HEK293 (cell line): ENCODE results near the gene SRP9.
A peak's percentile ranks its signal among the peaks of the same experiment; 100 is the strongest.

Source experiments
- CTCF ChIA-PET: fragments of 350-600 bp; formaldehyde crosslinking; extraction: SDS; loops from one replicate; lab custom pipeline; 2021; ENCODE audit warnings: antibody characterized with exemption; lab: Yijun Ruan, JAX
- POLR2A ChIA-PET: fragments of 300-600 bp; formaldehyde crosslinking; extraction: SDS; loops from one replicate; lab custom pipeline; 2020; ENCODE audit warnings: antibody characterized with exemption, inconsistent platforms; lab: Yijun Ruan, JAX
- H3K27ac ChIP-seq: fragments of 200-500 bp; sonication (Bioruptor generic); 2 replicates; pipeline ENCODE4 v1.5.1; 2014; ENCODE audit warnings: low read depth, low read length, control low read depth, inconsistent platforms; ENCODE audit errors: extremely low read depth
- H3K36me3 ChIP-seq, 2 experiments: fragments of 200-500 bp in 1 of 2; sonication (Bioruptor generic) in 1 of 2; 1 replicate in 1 of 2; 2 replicates in 1 of 2; pipeline ENCODE4 v1.5.1; 2014 to 2017; ENCODE audit warnings: inconsistent platforms in 2 of 2, low read length in 2 of 2; ENCODE audit not compliant: control insufficient read depth in 2 of 2, insufficient read depth in 1 of 2
- H3K4me1 ChIP-seq: fragments of 200-500 bp; sonication (Bioruptor generic); 2 replicates; pipeline ENCODE4 v1.5.1; 2014; ENCODE audit warnings: mild to moderate bottlenecking, low read length, inconsistent platforms; ENCODE audit not compliant: control insufficient read depth, insufficient read depth
- H3K4me3 ChIP-seq: 2 replicates; pipeline ENCODE4 v1.5.1; 2011; ENCODE audit warnings: low read depth, mild to moderate bottlenecking, control low read depth, low read length, moderate library complexity
- H3K9me3 ChIP-seq: fragments of 200-500 bp; sonication (Bioruptor generic); 2 replicates; pipeline ENCODE4 v1.5.1; 2014; ENCODE audit warnings: low read depth, low read length, inconsistent platforms; ENCODE audit not compliant: control insufficient read depth, insufficient read depth
- SP2 ChIP-seq: fragments of 450-650 bp; formaldehyde crosslinking; IDR thresholded peaks from 2 replicates; pipeline ENCODE4 v1.5.1; 2016; ENCODE audit warnings: missing biosample characterization, missing genetic modification characterization
- YY2 ChIP-seq: fragments of 450-650 bp; formaldehyde crosslinking; IDR thresholded peaks from 2 replicates; pipeline ENCODE4 v1.5.1; 2016; ENCODE audit warnings: missing biosample characterization, missing genetic modification characterization
- ZBTB17 ChIP-seq: fragments of 450-650 bp; formaldehyde crosslinking; IDR thresholded peaks from 2 replicates; pipeline ENCODE4 v1.5.1; 2016; ENCODE audit warnings: missing biosample characterization, missing genetic modification characterization
- ZBTB20 ChIP-seq: fragments of 450-650 bp; formaldehyde crosslinking; IDR thresholded peaks from 2 replicates; pipeline ENCODE4 v1.5.1; 2016; ENCODE audit warnings: missing biosample characterization, missing genetic modification characterization
- ZBTB6 ChIP-seq: fragments of 450-650 bp; formaldehyde crosslinking; IDR thresholded peaks from 2 replicates; pipeline ENCODE4 v1.5.1; 2017; ENCODE audit warnings: missing biosample characterization, missing genetic modification characterization
- ZNF10 ChIP-seq: fragments of 450-650 bp; formaldehyde crosslinking; IDR thresholded peaks from 2 replicates; pipeline ENCODE4 v1.5.1; 2017; ENCODE audit warnings: missing biosample characterization, missing genetic modification characterization
- ZNF174 ChIP-seq: fragments of 450-650 bp; formaldehyde crosslinking; IDR thresholded peaks from 2 replicates; pipeline ENCODE4 v1.5.0; 2017; ENCODE audit warnings: missing biosample characterization, mild to moderate bottlenecking, missing genetic modification characterization
- ZNF19 ChIP-seq: fragments of 450-650 bp; formaldehyde crosslinking; IDR thresholded peaks from 2 replicates; pipeline ENCODE4; 2016; ENCODE audit warnings: missing biosample characterization, missing genetic modification characterization, low read depth
- ZNF280D ChIP-seq: fragments of 450-650 bp; formaldehyde crosslinking; IDR thresholded peaks from 2 replicates; pipeline ENCODE4 v1.5.1; 2016; ENCODE audit warnings: missing biosample characterization, missing genetic modification characterization
- ZNF513 ChIP-seq: fragments of 450-650 bp; IDR thresholded peaks from 2 replicates; pipeline ENCODE4 v1.5.1; 2018; ENCODE audit warnings: missing biosample characterization, missing genetic modification characterization
- ZNF529 ChIP-seq: fragments of 450-650 bp; formaldehyde crosslinking; IDR thresholded peaks from 2 replicates; pipeline ENCODE4 v1.5.1; 2017; ENCODE audit warnings: missing genetic modification characterization, missing biosample characterization; ENCODE audit not compliant: insufficient replicate concordance
- ZNF610 ChIP-seq: fragments of 450-650 bp; formaldehyde crosslinking; IDR thresholded peaks from 2 replicates; pipeline ENCODE4 v1.5.1; 2016; ENCODE audit warnings: missing biosample characterization, missing genetic modification characterization, borderline replicate concordance
- ZNF626 ChIP-seq: fragments of 450-650 bp; sonication (Bioruptor Pico); formaldehyde crosslinking; IDR thresholded peaks from 2 replicates; pipeline ENCODE4 v1.5.1; 2018; ENCODE audit warnings: missing biosample characterization, missing genetic modification characterization, inconsistent platforms
- ZNF768 ChIP-seq: fragments of 450-650 bp; formaldehyde crosslinking; IDR thresholded peaks from 2 replicates; pipeline ENCODE4 v1.5.1; 2018; ENCODE audit warnings: missing biosample characterization, mild to moderate bottlenecking, missing genetic modification characterization
- ZNF843 ChIP-seq: fragments of 450-650 bp; formaldehyde crosslinking; IDR thresholded peaks from 2 replicates; pipeline ENCODE4 v1.5.1; 2016; ENCODE audit warnings: missing biosample characterization, missing genetic modification characterization
- ZXDB ChIP-seq: fragments of 450-650 bp; formaldehyde crosslinking; IDR thresholded peaks from 2 replicates; pipeline ENCODE4 v1.5.1; 2016; ENCODE audit warnings: missing biosample characterization, missing genetic modification characterization
- TF ChIP-seq, protein P1 (sequence below): fragments of 450-650 bp; formaldehyde crosslinking; IDR thresholded peaks from 2 replicates; pipeline ENCODE4 v1.5.1; 2016; ENCODE audit warnings: missing biosample characterization, missing genetic modification characterization
- TF ChIP-seq, protein P2 (sequence below): fragments of 450-650 bp; formaldehyde crosslinking; IDR thresholded peaks from 2 replicates; pipeline ENCODE4 v1.5.1; 2016; ENCODE audit warnings: missing biosample characterization, missing genetic modification characterization

SRP9 gene

DNA sequence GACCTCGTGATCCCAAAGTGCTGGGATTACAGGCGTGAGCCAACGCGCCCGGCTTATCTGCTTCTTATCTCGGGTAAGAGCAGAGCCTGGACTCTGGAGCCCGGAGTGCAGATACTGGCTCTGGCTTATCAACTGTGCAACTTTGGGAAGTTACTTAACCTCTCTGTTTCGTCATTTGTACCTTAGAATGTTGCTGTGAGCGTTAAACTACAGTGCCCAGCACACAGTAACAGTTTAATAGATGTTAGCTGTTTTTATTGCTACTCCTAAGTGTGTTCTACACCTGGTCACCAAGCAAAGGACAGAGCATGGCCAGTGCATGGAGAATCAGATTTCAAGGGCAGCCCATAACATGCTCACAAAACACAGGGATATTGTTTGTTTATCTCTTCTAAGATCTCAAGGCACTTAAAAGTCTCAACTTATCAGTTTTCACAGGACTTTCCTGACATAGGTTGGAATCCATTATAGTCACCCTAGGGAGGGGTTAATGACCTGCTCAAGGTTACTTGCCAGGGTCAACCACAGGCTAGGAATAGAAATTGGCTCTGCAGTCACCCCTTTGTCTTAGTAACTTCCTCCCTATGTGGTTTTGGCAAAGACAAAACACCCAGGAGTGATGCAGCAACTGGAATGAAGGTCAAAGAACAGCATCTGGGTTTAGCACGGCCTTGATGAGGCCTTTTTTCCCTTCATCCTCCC lies 22.5 kb upstream of the SRP9 start (continued):
- TF ChIP-seq ZNF280D (tag by site-specific recombination) (0 out of 2 replicates have a peak, but pooled peaks have one; percentile 37), ZNF513 (tag by site-specific recombination) (no peak), ZNF768 (tag by site-specific recombination) (peak; percentile 95; the same call in 1 of the 2 replicates), ZXDB (tag by site-specific recombination) (peak; percentile 41; the same call in 1 of the 2 replicates), ZBTB6 (tag by site-specific recombination) (peak; percentile 82; the same call in 1 of the 2 replicates), ZNF843 (tag by site-specific recombination) (no peak), ZBTB17 (no peak; the same call in 1 of the 2 replicates), YY2 (no peak), ZNF10 (tag by site-specific recombination) (no peak), ZNF610 (tag by site-specific recombination) (0 out of 2 replicates have a peak, but pooled peaks have one; percentile 26)
- TF ChIP-seq, protein P1, sequence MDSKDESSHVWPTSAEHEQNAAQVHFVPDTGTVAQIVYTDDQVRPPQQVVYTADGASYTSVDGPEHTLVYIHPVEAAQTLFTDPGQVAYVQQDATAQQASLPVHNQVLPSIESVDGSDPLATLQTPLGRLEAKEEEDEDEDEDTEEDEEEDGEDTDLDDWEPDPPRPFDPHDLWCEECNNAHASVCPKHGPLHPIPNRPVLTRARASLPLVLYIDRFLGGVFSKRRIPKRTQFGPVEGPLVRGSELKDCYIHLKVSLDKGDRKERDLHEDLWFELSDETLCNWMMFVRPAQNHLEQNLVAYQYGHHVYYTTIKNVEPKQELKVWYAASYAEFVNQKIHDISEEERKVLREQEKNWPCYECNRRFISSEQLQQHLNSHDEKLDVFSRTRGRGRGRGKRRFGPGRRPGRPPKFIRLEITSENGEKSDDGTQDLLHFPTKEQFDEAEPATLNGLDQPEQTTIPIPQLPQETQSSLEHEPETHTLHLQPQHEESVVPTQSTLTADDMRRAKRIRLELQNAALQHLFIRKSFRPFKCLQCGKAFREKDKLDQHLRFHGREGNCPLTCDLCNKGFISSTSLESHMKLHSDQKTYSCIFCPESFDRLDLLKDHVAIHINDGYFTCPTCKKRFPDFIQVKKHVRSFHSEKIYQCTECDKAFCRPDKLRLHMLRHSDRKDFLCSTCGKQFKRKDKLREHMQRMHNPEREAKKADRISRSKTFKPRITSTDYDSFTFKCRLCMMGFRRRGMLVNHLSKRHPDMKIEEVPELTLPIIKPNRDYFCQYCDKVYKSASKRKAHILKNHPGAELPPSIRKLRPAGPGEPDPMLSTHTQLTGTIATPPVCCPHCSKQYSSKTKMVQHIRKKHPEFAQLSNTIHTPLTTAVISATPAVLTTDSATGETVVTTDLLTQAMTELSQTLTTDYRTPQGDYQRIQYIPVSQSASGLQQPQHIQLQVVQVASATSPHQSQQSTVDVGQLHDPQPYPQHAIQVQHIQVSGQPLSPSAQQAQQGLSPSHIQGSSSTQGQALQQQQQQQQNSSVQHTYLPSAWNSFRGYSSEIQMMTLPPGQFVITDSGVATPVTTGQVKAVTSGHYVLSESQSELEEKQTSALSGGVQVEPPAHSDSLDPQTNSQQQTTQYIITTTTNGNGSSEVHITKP (tag by site-specific recombination), result peak; percentile 93

DNA sequence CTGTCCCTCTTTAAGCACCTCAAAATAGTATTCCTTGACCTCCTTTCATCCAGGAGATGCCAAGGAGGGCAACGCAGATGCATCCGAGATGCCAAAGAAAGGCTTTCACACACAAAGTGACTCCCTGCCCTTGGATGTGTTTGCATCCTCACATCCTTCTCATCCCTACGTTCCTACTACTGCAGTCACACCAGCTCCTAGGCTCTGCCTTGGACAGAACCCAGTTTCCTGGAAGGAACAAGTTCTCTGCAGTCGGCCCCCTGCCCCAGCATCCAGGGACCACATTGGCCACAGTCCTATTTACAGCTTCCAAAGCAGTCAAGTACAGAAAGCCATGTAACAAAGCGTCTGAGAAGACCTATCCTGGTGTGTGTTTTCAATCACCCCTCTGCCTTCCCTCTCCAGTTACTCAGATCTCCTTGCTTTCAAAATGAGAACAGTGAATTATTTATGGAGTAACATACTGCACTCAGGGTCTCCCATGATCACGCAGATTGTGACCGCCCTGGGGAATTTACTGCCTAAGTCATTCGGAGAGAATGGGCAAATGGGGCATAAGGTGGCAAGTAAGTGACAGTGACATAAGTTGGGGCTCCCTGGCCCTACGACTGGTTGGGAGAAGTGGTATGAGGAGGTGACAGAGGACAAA lies 21.8 kb upstream of the SRP9 start:
- no peak overlapping the region for H3K4me3 ChIP-seq
- H3K36me3 ChIP-seq, result no peaks in the 10 kb centered on the region
- CTCF ChIA-PET, result interaction anchor here (1.5 kb wide), 1 partner anchor 17 kb away, joined by 5 read pairs; no protein-coding TSS in a partner anchor
- no peak overlapping the region for H3K27ac ChIP-seq
- H3K4me1 ChIP-seq, result peaks cover 6% of the 10 kb centered on the region
- TF ChIP-seq ZNF174 (no peak), ZBTB20 (no peak), ZNF19 (tag by site-specific recombination) (no peak), ZBTB17 (0 out of 2 replicates have a peak, but pooled peaks have one; percentile 10), ZNF626 (tag by site-specific recombination) (no peak), SP2 (no peak), ZNF529 (tag by site-specific recombination) (no peak)
- TF ChIP-seq, protein P2, sequence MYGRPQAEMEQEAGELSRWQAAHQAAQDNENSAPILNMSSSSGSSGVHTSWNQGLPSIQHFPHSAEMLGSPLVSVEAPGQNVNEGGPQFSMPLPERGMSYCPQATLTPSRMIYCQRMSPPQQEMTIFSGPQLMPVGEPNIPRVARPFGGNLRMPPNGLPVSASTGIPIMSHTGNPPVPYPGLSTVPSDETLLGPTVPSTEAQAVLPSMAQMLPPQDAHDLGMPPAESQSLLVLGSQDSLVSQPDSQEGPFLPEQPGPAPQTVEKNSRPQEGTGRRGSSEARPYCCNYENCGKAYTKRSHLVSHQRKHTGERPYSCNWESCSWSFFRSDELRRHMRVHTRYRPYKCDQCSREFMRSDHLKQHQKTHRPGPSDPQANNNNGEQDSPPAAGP (tag by site-specific recombination), result no peak
- TF ChIP-seq, all 188 proteins: peak for 1
- no peaks in the 10 kb centered on the region for H3K9me3 ChIP-seq
- POLR2A ChIA-PET, result interaction anchor here (0.7 to 1.3 kb wide), 3 partner anchors 9 to 101 kb away, joined by 3 to 6 read pairs (median 4); partner anchors contain the start of gene SRP9
